HEK293T (cell line): ENCODE results near the gene POMT1.

Experiments used
- ARNT ChIP-seq: fragments of 450-650 bp; IDR thresholded peaks from 2 replicates; pipeline ENCODE4 v1.6.1; 2017; ENCODE audit warnings: mild to moderate bottlenecking
- BHLHE40 ChIP-seq: fragments of 450-650 bp; IDR thresholded peaks from 2 replicates; pipeline ENCODE4 v1.6.1; 2016; ENCODE audit warnings: mild to moderate bottlenecking, moderate library complexity, borderline replicate concordance
- ELF4 ChIP-seq: fragments of 450-650 bp; IDR thresholded peaks from 2 replicates; pipeline ENCODE4 v1.6.1; 2017; ENCODE audit warnings: antibody characterized with exemption
- FOXA1 ChIP-seq: fragments of 450-650 bp; IDR thresholded peaks from 2 replicates; pipeline ENCODE4 v1.6.1; 2016; ENCODE audit warnings: mild to moderate bottlenecking
- FOXK2 ChIP-seq: fragments of 450-650 bp; IDR thresholded peaks from 2 replicates; pipeline ENCODE4 v1.6.1; 2016; ENCODE audit warnings: mild to moderate bottlenecking
- FOXM1 ChIP-seq: fragments of 450-650 bp; IDR thresholded peaks from 2 replicates; pipeline ENCODE4 v1.6.1; 2017; ENCODE audit warnings: mild to moderate bottlenecking, borderline replicate concordance
- HDGF ChIP-seq: fragments of 450-650 bp; IDR thresholded peaks from 2 replicates; pipeline ENCODE4 v1.6.1; 2017; ENCODE audit warnings: antibody characterized with exemption, borderline replicate concordance
- L3MBTL2 ChIP-seq: fragments of 450-650 bp; conservative IDR thresholded peaks from 2 replicates; pipeline ENCODE4 v1.6.1; 2016; ENCODE audit warnings: mild to moderate bottlenecking
- LEF1 ChIP-seq: fragments of 450-650 bp; IDR thresholded peaks from 2 replicates; pipeline ENCODE4 v1.6.1; 2017; ENCODE audit warnings: mild to moderate bottlenecking, borderline replicate concordance
- NFRKB ChIP-seq: fragments of 450-650 bp; IDR thresholded peaks from 2 replicates; pipeline ENCODE4 v1.6.1; 2016; ENCODE audit warnings: mild to moderate bottlenecking, moderate library complexity
- PKNOX1 ChIP-seq: fragments of 450-650 bp; IDR thresholded peaks from 2 replicates; pipeline ENCODE4 v1.6.1; 2016
- SP1 ChIP-seq: fragments of 450-650 bp; IDR thresholded peaks from 2 replicates; pipeline ENCODE4 v1.6.1; 2017
- SUZ12 ChIP-seq: fragments of 450-650 bp; IDR thresholded peaks from 2 replicates; pipeline ENCODE4 v1.6.1; 2016; ENCODE audit warnings: mild to moderate bottlenecking
- ZNF384 ChIP-seq: fragments of 450-650 bp; IDR thresholded peaks from 2 replicates; pipeline ENCODE4 v1.6.1; 2016

- no peak for TF ChIP-seq FOXK2
- no peak for TF ChIP-seq ELF4
- no peak for TF ChIP-seq FOXM1
- no peak for TF ChIP-seq L3MBTL2
- TF ChIP-seq ARNT, result no peak
- TF ChIP-seq BHLHE40, result no peak
- no peak for TF ChIP-seq SP1
- TF ChIP-seq NFRKB, result no peak
- no peak for TF ChIP-seq ZNF384
- no peak for TF ChIP-seq SUZ12
- TF ChIP-seq PKNOX1, result no peak
- TF ChIP-seq LEF1, result no peak
- TF ChIP-seq FOXA1, result no peak
- no peak for TF ChIP-seq HDGF
Observed at GRCh38 chr9:131477816-131478419, 24.8 kb upstream of the POMT1 start.
